OCI-LY1 (cell line): Measurements from ENCODE around the gene SMIM9.

Experiments
- CTCF ChIP-seq: fragments of 200-600 bp; sonication (generic), shearing (Covaris generic); IDR thresholded peaks from 2 replicates; pipeline ENCODE4 v1.5.1; 2017; ENCODE audit warnings: mild to moderate bottlenecking, antibody characterized with exemption, low read length, moderate library complexity, mixed read lengths
- EZH2 ChIP-seq: fragments of 200-600 bp; sonication (generic), shearing (Covaris generic); IDR thresholded peaks from 2 replicates; pipeline ENCODE4 v1.8.0; 2017; ENCODE audit warnings: borderline replicate concordance, mixed run types, mild to moderate bottlenecking, antibody characterized with exemption, low read length, moderate library complexity, mixed read lengths

DNA sequence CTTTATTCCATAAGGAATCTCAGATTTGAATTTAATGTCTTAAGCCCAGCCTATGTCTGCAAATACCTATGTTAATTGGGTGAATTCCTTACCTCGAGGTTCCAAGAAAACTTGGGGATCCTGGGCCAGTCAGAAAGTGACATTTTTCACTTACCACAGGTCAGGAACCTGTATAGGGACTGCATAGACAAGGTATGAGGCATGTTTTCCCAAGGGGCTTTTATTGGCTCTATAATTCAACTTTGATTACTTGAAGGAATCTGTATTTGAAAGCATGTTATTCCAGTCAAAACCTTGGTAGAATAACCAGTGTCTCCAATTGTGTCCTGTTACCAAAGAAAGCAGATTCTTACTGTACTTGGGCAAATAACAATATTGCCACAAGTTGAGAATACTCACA is 20.7 kb downstream of the SMIM9 start:
- no peak for TF ChIP-seq EZH2
- no peak for TF ChIP-seq CTCF
